Esophagus squamous epithelium (tissue), 4 donors: ENCODE measurements around the gene KCNQ1.

Source experiments
- POLR2A ChIP-seq, 4 donors: fragments of 450-650 bp; IDR thresholded peaks; one replicate each; pipeline ENCODE4 v1.6.1; 2017; ENCODE audit warnings: antibody characterized with exemption in 4 of 4, mild to moderate bottlenecking in 4 of 4, moderate library complexity in 3 of 4
- TF ChIP-seq, protein P1 (sequence below), 6 experiments: fragments of 450-650 bp in 4 of 6; fragments of 200-600 bp in 2 of 6; sonication (generic) in 2 of 6; IDR thresholded peaks; one replicate each; pipeline ENCODE4 v1.5.1; 2016 to 2019; ENCODE audit warnings: antibody characterized with exemption in 6 of 6, mild to moderate bottlenecking in 4 of 6, moderate library complexity in 4 of 6

DNA sequence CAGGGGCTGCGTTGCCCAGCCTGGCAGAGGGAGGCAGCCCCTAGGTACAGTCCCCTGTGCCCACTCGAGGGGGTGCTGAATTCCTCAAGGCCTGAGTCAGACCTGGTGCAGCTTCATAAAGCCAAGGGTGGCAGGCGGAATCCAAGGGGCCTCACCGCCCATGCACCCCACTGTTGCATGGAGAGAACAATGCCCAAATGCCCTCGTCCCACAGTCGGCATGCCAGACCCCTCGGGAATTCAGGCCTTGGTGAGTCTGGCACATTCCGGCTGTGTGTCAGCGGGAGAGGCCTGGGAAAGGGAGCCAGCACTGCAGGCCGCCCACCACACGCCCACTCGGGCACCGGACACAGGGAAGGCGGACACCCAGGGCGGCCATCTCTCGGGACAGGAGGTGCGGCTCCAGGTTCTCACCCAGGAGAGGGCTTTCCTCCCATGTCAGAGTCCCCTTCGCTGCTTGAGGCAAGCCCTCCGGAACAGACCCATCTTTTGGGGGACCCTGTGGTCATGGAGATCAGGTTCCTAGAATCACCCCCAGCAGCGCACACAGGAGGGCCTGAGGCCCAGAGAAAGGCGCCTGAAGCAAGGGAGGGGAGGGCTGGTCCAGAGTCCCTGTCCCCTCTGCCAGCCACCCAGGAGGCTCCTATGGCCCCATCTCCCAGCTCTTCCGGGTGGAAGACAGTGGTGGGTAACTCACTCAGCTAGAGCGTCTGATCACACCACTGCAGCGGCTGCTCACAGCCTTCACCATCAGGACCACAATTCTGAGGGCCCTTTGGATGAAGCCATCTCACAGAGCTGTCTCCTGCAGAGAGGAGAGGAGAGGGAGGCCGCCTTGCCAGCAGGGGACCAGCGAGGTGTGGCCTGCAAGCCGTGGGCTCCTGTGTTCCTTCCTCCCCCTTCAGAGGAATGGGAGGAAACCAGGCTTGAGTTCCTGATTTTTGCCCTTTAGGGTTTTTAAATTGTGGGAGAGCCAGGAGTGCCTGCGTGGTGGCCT, 286.6 kb downstream of the KCNQ1 start:
- TF ChIP-seq, protein P1, sequence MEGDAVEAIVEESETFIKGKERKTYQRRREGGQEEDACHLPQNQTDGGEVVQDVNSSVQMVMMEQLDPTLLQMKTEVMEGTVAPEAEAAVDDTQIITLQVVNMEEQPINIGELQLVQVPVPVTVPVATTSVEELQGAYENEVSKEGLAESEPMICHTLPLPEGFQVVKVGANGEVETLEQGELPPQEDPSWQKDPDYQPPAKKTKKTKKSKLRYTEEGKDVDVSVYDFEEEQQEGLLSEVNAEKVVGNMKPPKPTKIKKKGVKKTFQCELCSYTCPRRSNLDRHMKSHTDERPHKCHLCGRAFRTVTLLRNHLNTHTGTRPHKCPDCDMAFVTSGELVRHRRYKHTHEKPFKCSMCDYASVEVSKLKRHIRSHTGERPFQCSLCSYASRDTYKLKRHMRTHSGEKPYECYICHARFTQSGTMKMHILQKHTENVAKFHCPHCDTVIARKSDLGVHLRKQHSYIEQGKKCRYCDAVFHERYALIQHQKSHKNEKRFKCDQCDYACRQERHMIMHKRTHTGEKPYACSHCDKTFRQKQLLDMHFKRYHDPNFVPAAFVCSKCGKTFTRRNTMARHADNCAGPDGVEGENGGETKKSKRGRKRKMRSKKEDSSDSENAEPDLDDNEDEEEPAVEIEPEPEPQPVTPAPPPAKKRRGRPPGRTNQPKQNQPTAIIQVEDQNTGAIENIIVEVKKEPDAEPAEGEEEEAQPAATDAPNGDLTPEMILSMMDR (IDR thresholded peaks at IDR 0.05), result no peak
- no peak for TF ChIP-seq POLR2A (IDR thresholded peaks at IDR 0.05)
